Measurements from ENCODE around the gene GTPBP4.
"Not testable (repeated sequence)": the region's sequence is repeated elsewhere in the genome, so short reads cannot be mapped to it uniquely, and the experiment has no call there.

Gene GTPBP4

GRCh38 chr10:988667-989545, 672 bp downstream of the GTPBP4 start:
- peak; percentile 25 for DNase-seq (ENCODE audit: low spot score)

GRCh38 chr10:990808-991207, 2.6 kb downstream of the GTPBP4 start:
- DNase-seq (ENCODE audit: low spot score), result no peak

GRCh38 chr10:992467-992866, 4.2 kb downstream of the GTPBP4 start:
- DNase-seq (ENCODE audit: low spot score), result no peak

- no peak for DNase-seq (ENCODE audit: low spot score)
These were observed 4.6 kb downstream of the GTPBP4 start for GRCh38 chr10:992871-993270.

GRCh38 chr10:994836-995558, 6.8 kb downstream of the GTPBP4 start:
- no peak for DNase-seq (ENCODE audit: low spot score)

- no peak for DNase-seq (ENCODE audit: low spot score)
These were observed 7.3 kb downstream of the GTPBP4 start for GRCh38 chr10:995559-995926.

- DNase-seq (ENCODE audit: low spot score), result no peak
These were observed 7.8 kb downstream of the GTPBP4 start for GRCh38 chr10:996031-996430.

- DNase-seq (ENCODE audit: low spot score), result no peak
These were observed 9.2 kb downstream of the GTPBP4 start for GRCh38 chr10:997266-998022.

- no peak for DNase-seq (ENCODE audit: low spot score)
These were observed 14.3 kb downstream of the GTPBP4 start for GRCh38 chr10:1002425-1003006.

GRCh38 chr10:1003884-1004670, 15.8 kb downstream of the GTPBP4 start:
- no peak for DNase-seq (ENCODE audit: low spot score)

- no peak for DNase-seq (ENCODE audit: low spot score)
These were observed 18.3 kb downstream of the GTPBP4 start for GRCh38 chr10:1006573-1006972.

- no peak for DNase-seq (ENCODE audit: low spot score)
These were observed 19.3 kb downstream of the GTPBP4 start for GRCh38 chr10:1007583-1007982.

GRCh38 chr10:1009071-1009494, 20.8 kb downstream of the GTPBP4 start:
- DNase-seq (ENCODE audit: low spot score), result no peak

GRCh38 chr10:1009947-1010346, 21.7 kb downstream of the GTPBP4 start:
- not testable (repeated sequence) for DNase-seq (ENCODE audit: low spot score)

- no peak for DNase-seq (ENCODE audit: low spot score)
These were observed 22.5 kb downstream of the GTPBP4 start for GRCh38 chr10:1010703-1011102.

- DNase-seq (ENCODE audit: low spot score), result no peak
These were observed 23.5 kb downstream of the GTPBP4 start for GRCh38 chr10:1011696-1012095.

- DNase-seq (ENCODE audit: low spot score), result no peak
These were observed 27.5 kb downstream of the GTPBP4 start for GRCh38 chr10:1015688-1016087.

- DNase-seq (ENCODE audit: low spot score), result no peak
These were observed 31.1 kb downstream of the GTPBP4 start for GRCh38 chr10:1019362-1019761.

- no peak for DNase-seq (ENCODE audit: low spot score)
These were observed 32.2 kb downstream of the GTPBP4 start for GRCh38 chr10:1020460-1020859.

GRCh38 chr10:1020958-1021357, 32.7 kb downstream of the GTPBP4 start:
- DNase-seq (ENCODE audit: low spot score), result no peak

GRCh38 chr10:1022413-1022812, 34.2 kb downstream of the GTPBP4 start:
- no peak for DNase-seq (ENCODE audit: low spot score)

Measured in CD4-positive, alpha-beta T cell treated with Interleukin-2 at 100 ng/mL for 4 hours (primary cell).